Dedifferentiated amniotic fluid mesenchymal stem cell (primary cell): Measurements from ENCODE around the gene CLSTN3.

Experiments used
- DNase-seq: peaks from one replicate; pipeline ENCODE4 v3.0.0-alpha.2; 2016; ENCODE audit errors: extremely low spot score

The CLSTN3 gene

GRCh38 chr12:7129872-7130691 is at the start of gene CLSTN3:
CLSTN3 (plus strand) TSS chr12:7130371; CDS start chr12:7130649, 278 bp downstream.
- peak; percentile 44 for DNase-seq

GRCh38 chr12:7081037-7081436 is 49.1 kb upstream of the CLSTN3 start:
- DNase-seq = no peak

GRCh38 chr12:7083125-7083524 is 47.0 kb upstream of the CLSTN3 start:
- no peak for DNase-seq

- DNase-seq = no peak
Observed at GRCh38 chr12:7089196-7089871, 40.8 kb upstream of the CLSTN3 start.

GRCh38 chr12:7090222-7090998 is 39.8 kb upstream of the CLSTN3 start:
- DNase-seq = no peak

- DNase-seq = no peak
Observed at GRCh38 chr12:7091171-7091570, 39.0 kb upstream of the CLSTN3 start.

- DNase-seq = no peak
Observed at GRCh38 chr12:7091660-7092228, 38.4 kb upstream of the CLSTN3 start.

- peak; percentile 87 for DNase-seq
Observed at GRCh38 chr12:7092229-7092985, 37.8 kb upstream of the CLSTN3 start, which contains the start of gene C1R. C1R (minus strand) TSS chr12:7092445; CDS start chr12:7092388, 57 bp downstream.

GRCh38 chr12:7092986-7093460 is 37.1 kb upstream of the CLSTN3 start:
- no peak for DNase-seq

- no peak for DNase-seq
Observed at GRCh38 chr12:7093486-7093885, 36.7 kb upstream of the CLSTN3 start.

- DNase-seq = peak; percentile 39
Observed at GRCh38 chr12:7093892-7094291, 36.3 kb upstream of the CLSTN3 start.

GRCh38 chr12:7096006-7096932 is 33.9 kb upstream of the CLSTN3 start:
- DNase-seq = no peak

- DNase-seq = no peak
Observed at GRCh38 chr12:7096979-7097378, 33.2 kb upstream of the CLSTN3 start.

- DNase-seq = no peak
Observed at GRCh38 chr12:7099290-7099996, 30.7 kb upstream of the CLSTN3 start.

GRCh38 chr12:7100239-7100638 is 29.9 kb upstream of the CLSTN3 start:
- DNase-seq = no peak

- DNase-seq = no peak
Observed at GRCh38 chr12:7101047-7101693, 29.0 kb upstream of the CLSTN3 start.

- DNase-seq = no peak
Observed at GRCh38 chr12:7101694-7102131, 28.5 kb upstream of the CLSTN3 start.

GRCh38 chr12:7102582-7102981 is 27.6 kb upstream of the CLSTN3 start:
- no peak for DNase-seq
